ENCODE data around the gene ASPG.
A peak's percentile ranks its signal among the peaks of the same experiment; 100 is the strongest.

ASPG gene

GRCh38 chr14:104076743-104077142 lies 8.8 kb upstream of the ASPG start:
- no peak for DNase-seq

GRCh38 chr14:104078031-104078455 lies 7.5 kb upstream of the ASPG start:
- peak; percentile 82 for DNase-seq

GRCh38 chr14:104080376-104081260 lies 4.9 kb upstream of the ASPG start:
- DNase-seq: no peak

GRCh38 chr14:104081261-104081835 lies 4.2 kb upstream of the ASPG start:
- DNase-seq: no peak

- no peak for DNase-seq
Observed at GRCh38 chr14:104081951-104082464, 3.5 kb upstream of the ASPG start.

GRCh38 chr14:104082807-104083206 lies 2.7 kb upstream of the ASPG start:
- DNase-seq: peak; percentile 1

- DNase-seq: no peak
Observed at GRCh38 chr14:104084251-104085002, 1.1 kb upstream of the ASPG start.

- DNase-seq: no peak
Observed at GRCh38 chr14:104085889-104086201, 345 bp downstream of the ASPG start.

- DNase-seq: no peak
Observed at GRCh38 chr14:104086210-104086660, 735 bp downstream of the ASPG start.

GRCh38 chr14:104086661-104087461 lies 1.4 kb downstream of the ASPG start:
- DNase-seq: no peak

- DNase-seq: no peak
Observed at GRCh38 chr14:104087505-104087904, 2.0 kb downstream of the ASPG start.

GRCh38 chr14:104087981-104088850 lies 2.7 kb downstream of the ASPG start:
- no peak for DNase-seq

GRCh38 chr14:104090071-104090748 lies 4.7 kb downstream of the ASPG start:
- no peak for DNase-seq

- no peak for DNase-seq
Observed at GRCh38 chr14:104091061-104091926, 5.8 kb downstream of the ASPG start.

- no peak for DNase-seq
Observed at GRCh38 chr14:104091927-104092771, 6.6 kb downstream of the ASPG start.

- DNase-seq: no peak
Observed at GRCh38 chr14:104092931-104093365, 7.4 kb downstream of the ASPG start.

GRCh38 chr14:104093366-104094055 lies 8.0 kb downstream of the ASPG start:
- DNase-seq: no peak

- DNase-seq: no peak
Observed at GRCh38 chr14:104094056-104094708, 8.7 kb downstream of the ASPG start.
